Activated naive CD4-positive, alpha-beta T cell treated with anti-CD3 and anti-CD28 coated beads, Interleukin-2, amount 10 ng/mL, durations not matched to agents 7 days and 5 days (primary cell): Measurements from ENCODE around the gene FAM193A.
"Not testable (repeated sequence)": the region's sequence is repeated elsewhere in the genome, so short reads cannot be mapped to it uniquely, and the experiment has no call there.

Experiments used
- CTCF ChIA-PET: fragments of 350-600 bp; sonication (Branson Sonifier 250); formaldehyde crosslinking; loops from one replicate; lab custom pipeline; 2021; ENCODE audit warnings: antibody characterized with exemption; lab: Charles Lee
- DNase-seq: peaks from one replicate; pipeline ENCODE4 v3.0.0-alpha.2; 2020
- H3K27ac Mint-ChIP-seq: one replicate; pipeline ENCODE4 v1.8.0; 2021; ENCODE audit warnings: mild to moderate bottlenecking, moderate library complexity, mixed read lengths
- H3K27me3 Mint-ChIP-seq: one replicate; pipeline ENCODE4 v1.8.0; 2021; ENCODE audit warnings: mild to moderate bottlenecking, mixed read lengths
- H3K36me3 Mint-ChIP-seq: one replicate; pipeline ENCODE4 v1.8.0; 2021; ENCODE audit warnings: mixed read lengths
- H3K4me1 Mint-ChIP-seq: one replicate; pipeline ENCODE4 v1.8.0; 2021; ENCODE audit warnings: mixed read lengths
- H3K4me3 Mint-ChIP-seq: one replicate; pipeline ENCODE4 v1.8.0; 2021; ENCODE audit warnings: mild to moderate bottlenecking, moderate library complexity, mixed read lengths
- H3K9me3 Mint-ChIP-seq: one replicate; pipeline ENCODE4 v1.8.0; 2021; ENCODE audit warnings: mixed read lengths

FAM193A gene

DNA sequence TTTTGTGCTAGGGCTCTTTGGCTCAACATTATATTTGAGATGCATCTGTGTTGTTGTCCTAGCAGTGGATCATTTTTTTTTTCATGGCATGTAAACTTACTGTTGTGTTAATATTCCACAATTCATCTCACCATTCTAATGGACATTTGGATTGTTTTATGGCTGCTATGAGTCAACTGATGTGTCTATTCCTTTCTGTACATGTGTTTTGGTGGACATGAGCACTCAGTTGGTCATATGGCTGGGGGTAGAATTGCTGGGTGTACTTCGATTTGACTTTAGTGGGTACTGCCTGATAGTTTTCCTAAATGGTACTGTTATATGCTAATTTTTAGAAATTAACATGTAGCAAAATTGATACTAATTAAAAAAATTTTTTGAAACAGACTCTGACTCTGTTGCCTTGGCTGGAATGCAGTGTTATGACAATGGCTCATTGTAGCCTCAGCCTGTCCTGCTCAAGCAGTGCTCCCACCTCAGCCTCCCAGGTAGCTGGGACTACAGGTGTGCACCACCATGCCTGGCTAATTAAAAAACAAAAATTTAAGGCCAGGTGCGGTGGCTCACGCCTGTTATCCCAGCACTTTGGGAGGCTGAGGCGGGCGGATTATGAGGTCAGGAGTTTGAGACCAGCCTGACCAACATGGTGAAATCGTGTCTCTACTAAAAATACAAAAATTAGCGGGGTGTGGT lies 9.0 kb downstream of the FAM193A start:
- H3K9me3 Mint-ChIP-seq, result no peaks in the 10 kb centered on the region
- H3K36me3 Mint-ChIP-seq, result peaks cover 8% of the 10 kb centered on the region
- peaks cover 6% of the 10 kb centered on the region for H3K4me1 Mint-ChIP-seq
- no peaks in the 10 kb centered on the region for H3K27me3 Mint-ChIP-seq
- CTCF ChIA-PET, result interaction anchor here (1.0 kb wide), 1 partner anchor 9 kb away, joined by 4 read pairs; the partner anchor contains the start of gene FAM193A
- DNase-seq, result no peak
- no peak overlapping the region for H3K4me3 Mint-ChIP-seq
- no peak overlapping the region for H3K27ac Mint-ChIP-seq

DNA sequence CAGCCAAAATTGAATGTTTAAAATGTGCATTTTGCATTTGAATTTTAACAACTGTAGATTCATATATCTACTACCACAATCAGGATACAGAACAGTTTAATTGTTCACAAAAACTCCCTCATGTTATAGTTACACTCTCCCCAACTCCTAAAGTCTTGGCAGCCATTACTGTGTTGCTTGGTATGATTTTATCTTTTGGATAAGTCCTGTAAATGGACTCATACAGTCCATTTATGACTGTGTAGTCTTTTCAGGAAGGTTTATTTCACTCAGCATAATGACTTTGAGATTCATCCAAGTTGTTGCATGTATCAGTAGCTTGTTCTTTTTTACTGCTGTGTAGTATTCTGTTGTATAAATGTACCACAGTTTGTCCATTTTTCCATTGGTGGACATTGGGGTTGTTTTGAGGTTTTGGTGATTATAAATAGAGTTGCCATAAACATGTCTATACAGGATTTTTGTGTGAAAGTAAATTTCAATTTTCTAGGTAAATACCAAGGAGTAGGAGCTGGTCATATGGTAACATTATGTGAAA lies 9.9 kb downstream of the FAM193A start:
- DNase-seq, result no peak
- H3K27me3 Mint-ChIP-seq, result no peaks in the 10 kb centered on the region
- H3K27ac Mint-ChIP-seq, result no peak overlapping the region
- H3K9me3 Mint-ChIP-seq, result no peaks in the 10 kb centered on the region
- H3K4me1 Mint-ChIP-seq, result peaks cover 6% of the 10 kb centered on the region
- H3K4me3 Mint-ChIP-seq, result no peak overlapping the region
- H3K36me3 Mint-ChIP-seq, result peaks cover 8% of the 10 kb centered on the region
- CTCF ChIA-PET, result interaction anchor here (1.0 kb wide), 1 partner anchor 10 kb away, joined by 4 read pairs; the partner anchor contains the start of gene FAM193A

DNA sequence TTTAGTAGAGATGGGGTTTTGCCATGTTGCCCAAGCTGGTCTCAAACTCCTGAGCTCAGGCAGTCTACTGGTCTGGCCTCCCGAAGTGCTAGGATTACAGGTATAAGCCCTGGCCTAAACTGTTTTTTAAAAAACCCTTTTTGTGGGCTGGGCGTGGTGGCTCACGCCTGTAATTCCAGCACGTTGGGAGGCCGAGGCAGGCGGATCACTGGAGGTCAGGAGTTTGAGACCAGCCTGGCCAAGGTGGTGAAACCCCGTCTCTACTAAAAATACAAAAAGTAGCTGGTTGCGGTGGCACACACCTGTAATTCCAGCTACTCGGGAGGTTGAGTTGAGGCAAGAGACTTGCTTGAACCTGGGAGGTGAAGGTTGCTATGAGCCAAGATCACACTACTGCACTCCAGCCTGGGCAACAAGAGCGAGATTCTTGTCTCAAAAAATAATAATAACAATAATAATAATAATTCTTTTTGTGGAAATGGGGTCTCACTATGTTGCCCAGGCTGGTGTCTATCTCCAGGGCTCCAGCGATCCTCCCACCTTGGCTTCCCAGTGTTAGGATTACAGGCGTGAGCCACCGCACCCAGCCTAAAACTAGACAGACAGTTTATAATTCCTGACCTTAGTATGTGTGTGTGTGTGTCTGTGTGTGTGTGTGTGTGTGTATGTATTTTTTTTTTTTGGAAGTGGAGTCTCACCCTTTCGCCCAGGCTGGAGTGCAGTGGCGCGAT lies 10.7 kb downstream of the FAM193A start:
- H3K36me3 Mint-ChIP-seq, H3K4me1 Mint-ChIP-seq, H3K27me3 Mint-ChIP-seq, H3K4me3 Mint-ChIP-seq, H3K27ac Mint-ChIP-seq, DNase-seq, H3K9me3 Mint-ChIP-seq, CTCF ChIA-PET: not testable (repeated sequence)

DNA sequence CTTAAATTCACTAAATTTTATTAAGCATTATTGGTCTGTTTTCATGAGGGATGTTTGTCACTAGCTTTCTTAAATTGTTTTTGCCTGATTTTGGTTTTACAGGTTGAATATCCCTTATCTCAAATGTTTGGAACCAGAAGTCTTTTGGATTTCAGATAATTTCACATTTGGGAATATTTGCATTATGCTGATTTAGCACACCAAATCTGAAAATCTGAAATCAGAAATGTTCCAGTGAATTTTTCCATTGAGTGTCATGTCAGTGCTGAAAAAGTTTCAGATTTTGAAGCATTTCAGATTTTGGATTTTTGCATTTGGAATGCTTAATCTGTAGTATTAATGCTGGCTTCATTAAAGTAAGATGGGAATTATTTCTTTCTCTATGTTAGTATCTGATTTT lies 14.7 kb downstream of the FAM193A start:
- CTCF ChIA-PET, result no interaction called here
- Mint-ChIP-seq H3K27me3 (no peaks in the 10 kb centered on the region), H3K4me3 (no peak overlapping the region), H3K27ac (no peak overlapping the region), H3K4me1 (no peaks in the 10 kb centered on the region), H3K36me3 (peaks cover 2% of the 10 kb centered on the region), H3K9me3 (no peaks in the 10 kb centered on the region)
- DNase-seq, result no peak

DNA sequence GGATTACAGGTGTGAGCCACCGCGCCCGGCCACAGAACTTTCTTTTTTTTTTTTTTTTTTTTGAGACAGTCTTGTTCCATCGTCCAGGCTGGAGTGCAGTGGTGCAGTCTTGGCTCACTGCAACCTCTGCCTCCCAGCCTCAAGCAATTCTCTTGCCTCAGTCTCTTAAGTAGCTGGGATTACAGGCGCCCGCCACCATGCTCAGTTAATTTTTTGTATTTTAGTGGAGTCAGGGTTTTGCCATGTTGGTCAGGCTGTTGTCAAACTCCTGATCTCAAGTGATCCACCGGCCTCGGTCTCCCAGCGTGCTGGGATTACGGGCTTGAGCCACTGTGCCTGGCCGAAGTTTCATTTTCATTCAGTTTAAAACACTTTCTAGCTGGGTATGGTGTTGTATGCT lies 16.4 kb downstream of the FAM193A start:
- Mint-ChIP-seq H3K9me3 (no peaks in the 10 kb centered on the region), H3K4me3 (no peak overlapping the region), H3K36me3 (no peaks in the 10 kb centered on the region), H3K4me1 (no peaks in the 10 kb centered on the region), H3K27me3 (no peaks in the 10 kb centered on the region), H3K27ac (no peak overlapping the region)
- no peak for DNase-seq
- CTCF ChIA-PET, result no interaction called here

DNA sequence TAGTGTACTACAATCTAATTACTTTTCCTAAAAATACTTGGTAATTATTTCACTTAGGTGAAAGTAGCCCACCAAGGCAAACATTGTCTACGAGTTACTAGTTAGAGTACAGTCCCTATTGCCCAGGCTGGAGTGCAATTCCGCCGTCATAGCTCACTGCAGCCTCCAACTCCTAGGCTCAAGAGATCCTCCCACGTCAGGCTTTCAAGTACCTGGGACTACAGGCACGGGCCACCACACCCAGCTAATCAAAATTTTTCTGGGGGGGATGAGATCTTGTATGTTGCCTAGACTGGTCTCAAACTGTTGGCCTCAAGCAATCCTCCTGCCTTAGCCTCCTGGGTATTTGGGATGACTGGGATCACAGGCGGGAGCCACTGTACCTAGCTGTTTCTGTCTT lies 21.9 kb downstream of the FAM193A start:
- no peak for DNase-seq
- no peaks in the 10 kb centered on the region for H3K27me3 Mint-ChIP-seq
- no peaks in the 10 kb centered on the region for H3K4me1 Mint-ChIP-seq
- no peak overlapping the region for H3K4me3 Mint-ChIP-seq
- CTCF ChIA-PET, result no interaction called here
- no peaks in the 10 kb centered on the region for H3K9me3 Mint-ChIP-seq
- no peak overlapping the region for H3K27ac Mint-ChIP-seq
- H3K36me3 Mint-ChIP-seq, result peaks cover 3% of the 10 kb centered on the region

DNA sequence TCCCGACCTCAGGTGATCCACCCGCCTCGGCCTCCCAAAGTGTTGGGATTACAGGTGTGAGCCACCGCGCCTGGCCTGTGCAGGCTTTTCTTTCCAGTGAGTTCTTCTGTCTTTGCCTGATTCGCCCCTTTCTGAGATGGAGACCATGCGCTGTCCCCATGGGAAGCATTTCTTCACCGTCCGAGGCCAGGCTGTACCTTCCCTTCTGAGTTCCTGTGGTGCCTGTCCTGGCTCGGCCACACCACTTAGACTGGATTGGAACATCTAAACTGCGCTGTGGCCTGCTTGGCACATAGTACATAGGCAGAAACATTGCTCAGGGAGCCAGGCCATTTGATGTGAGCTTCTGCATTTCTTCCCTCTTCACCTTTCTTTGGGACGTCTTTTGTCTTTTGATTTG lies 23.7 kb downstream of the FAM193A start:
- no peaks in the 10 kb centered on the region for H3K9me3 Mint-ChIP-seq
- DNase-seq, result no peak
- no peak overlapping the region for H3K27ac Mint-ChIP-seq
- H3K4me3 Mint-ChIP-seq, result no peak overlapping the region
- CTCF ChIA-PET, result no interaction called here
- H3K36me3 Mint-ChIP-seq, result peaks cover 8% of the 10 kb centered on the region
- H3K27me3 Mint-ChIP-seq, result no peaks in the 10 kb centered on the region
- no peaks in the 10 kb centered on the region for H3K4me1 Mint-ChIP-seq

DNA sequence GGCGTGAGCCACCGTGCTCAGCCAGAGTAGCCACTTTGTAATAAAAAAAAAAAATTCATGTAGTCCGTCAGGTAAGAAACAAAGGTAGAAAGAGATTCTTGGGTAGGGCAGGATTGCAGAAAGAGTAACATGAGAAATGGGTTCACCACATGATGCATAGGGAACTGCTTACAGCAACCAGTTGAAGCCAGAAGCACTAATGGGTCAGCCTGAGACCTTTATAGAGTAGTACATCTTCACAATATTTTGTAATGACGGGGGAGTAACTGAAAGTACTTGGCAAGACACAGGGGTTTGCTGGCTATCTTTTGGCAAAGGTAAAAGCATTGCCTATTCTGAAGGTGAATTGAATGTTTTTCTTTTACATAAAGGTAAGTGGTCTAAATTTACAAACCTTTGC lies 29.1 kb downstream of the FAM193A start:
- Mint-ChIP-seq H3K36me3 (peaks cover 17% of the 10 kb centered on the region), H3K4me3 (no peak overlapping the region), H3K27ac (no peak overlapping the region), H3K27me3 (no peaks in the 10 kb centered on the region), H3K4me1 (peaks cover 23% of the 10 kb centered on the region), H3K9me3 (no peaks in the 10 kb centered on the region)
- CTCF ChIA-PET, result no interaction called here
- DNase-seq, result no peak

DNA sequence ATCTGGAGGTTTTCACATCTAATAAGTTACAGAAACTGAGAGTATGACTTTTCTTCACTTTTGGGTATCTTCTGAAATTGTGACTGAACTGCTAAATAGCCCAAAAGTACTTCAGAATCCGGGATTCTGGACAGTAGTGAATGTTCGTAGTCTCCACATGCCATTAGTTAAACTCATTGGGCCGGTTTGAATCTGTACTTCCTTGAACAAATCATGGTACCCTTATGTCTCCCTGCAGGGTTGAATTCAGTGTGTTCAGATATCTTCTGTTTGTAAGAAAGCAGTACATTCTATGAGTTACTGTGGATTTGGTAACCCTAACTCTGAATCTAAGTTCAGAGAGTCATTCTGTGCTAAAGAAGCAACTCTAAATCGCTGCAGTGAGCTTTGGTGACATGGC lies 33.6 kb downstream of the FAM193A start:
- H3K27ac Mint-ChIP-seq, result peak overlapping the region; percentile 74

DNA sequence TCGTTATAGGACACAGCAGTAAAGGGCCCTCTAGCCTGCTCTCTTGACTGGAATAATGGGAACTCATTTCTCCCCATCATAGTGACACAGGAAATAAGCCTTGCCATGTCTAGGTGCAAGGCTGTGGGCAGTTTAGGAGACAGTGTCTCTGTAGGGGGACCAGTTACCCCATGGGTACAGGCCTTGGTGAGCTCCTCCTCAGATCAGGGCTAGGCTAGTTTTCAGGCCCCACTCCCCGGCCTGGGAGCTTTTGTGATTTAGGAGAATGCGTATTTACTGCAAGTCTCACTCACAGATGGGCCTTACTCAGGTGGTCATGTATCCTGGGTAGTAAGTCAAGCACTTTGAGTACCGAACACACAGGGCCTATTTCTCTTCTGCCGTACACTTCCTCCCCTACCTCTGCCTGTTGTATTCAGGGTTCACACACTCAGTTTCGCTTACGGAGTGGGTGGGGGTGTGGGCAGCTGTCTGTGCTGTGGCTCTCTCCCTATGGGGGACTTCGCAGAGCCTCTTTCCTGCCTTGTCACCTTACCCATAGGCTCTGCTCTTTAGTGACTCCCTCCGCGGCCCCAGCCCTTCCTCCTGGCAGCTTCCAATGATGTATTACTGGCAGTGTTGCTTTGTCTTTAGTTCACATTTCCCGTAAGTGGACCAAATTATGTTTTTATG lies 34.2 kb downstream of the FAM193A start:
- Mint-ChIP-seq H3K4me3 (no peak overlapping the region), H3K36me3 (peaks cover 11% of the 10 kb centered on the region), H3K9me3 (no peaks in the 10 kb centered on the region), H3K27ac (peak overlapping the region; percentile 74), H3K27me3 (no peaks in the 10 kb centered on the region), H3K4me1 (peaks cover 36% of the 10 kb centered on the region)
- peak; percentile 75 for DNase-seq
- CTCF ChIA-PET, result no interaction called here

More for the DNA sequence above, 33.6 kb downstream of the FAM193A start:
- Mint-ChIP-seq H3K4me3 (no peak overlapping the region), H3K27me3 (no peaks in the 10 kb centered on the region), H3K36me3 (peaks cover 13% of the 10 kb centered on the region), H3K4me1 (peaks cover 36% of the 10 kb centered on the region), H3K9me3 (no peaks in the 10 kb centered on the region)
- DNase-seq, result no peak
- CTCF ChIA-PET, result no interaction called here

DNA sequence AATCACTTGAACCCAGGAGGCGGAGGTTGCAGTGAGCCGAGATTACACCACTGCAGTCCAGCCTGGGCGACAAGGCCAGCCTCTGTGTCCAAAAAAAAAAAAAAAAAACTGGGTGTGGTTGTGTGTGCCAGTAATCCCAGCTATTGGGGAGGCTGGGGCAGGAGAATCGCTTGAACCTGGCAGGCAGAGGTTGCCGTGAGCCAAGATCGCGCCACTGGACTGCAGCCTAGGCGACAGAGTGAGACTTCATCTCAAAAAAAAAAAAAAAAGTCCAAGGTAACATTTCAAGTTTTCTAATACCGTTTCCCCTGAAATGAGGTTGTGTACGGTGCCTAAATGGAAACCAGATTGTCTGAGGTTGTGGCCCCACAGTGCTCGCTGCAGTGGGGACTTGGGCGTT lies 35.6 kb downstream of the FAM193A start:
- peaks cover 36% of the 10 kb centered on the region for H3K4me1 Mint-ChIP-seq
- H3K27ac Mint-ChIP-seq, result no peak overlapping the region
- no peak for DNase-seq
- H3K9me3 Mint-ChIP-seq, result no peaks in the 10 kb centered on the region
- CTCF ChIA-PET, result interaction anchor here (0.6 kb wide), 1 partner anchor 180 kb away, joined by 4 read pairs; no protein-coding TSS in a partner anchor
- H3K36me3 Mint-ChIP-seq, result peaks cover 10% of the 10 kb centered on the region
- no peaks in the 10 kb centered on the region for H3K27me3 Mint-ChIP-seq
- H3K4me3 Mint-ChIP-seq, result no peak overlapping the region

DNA sequence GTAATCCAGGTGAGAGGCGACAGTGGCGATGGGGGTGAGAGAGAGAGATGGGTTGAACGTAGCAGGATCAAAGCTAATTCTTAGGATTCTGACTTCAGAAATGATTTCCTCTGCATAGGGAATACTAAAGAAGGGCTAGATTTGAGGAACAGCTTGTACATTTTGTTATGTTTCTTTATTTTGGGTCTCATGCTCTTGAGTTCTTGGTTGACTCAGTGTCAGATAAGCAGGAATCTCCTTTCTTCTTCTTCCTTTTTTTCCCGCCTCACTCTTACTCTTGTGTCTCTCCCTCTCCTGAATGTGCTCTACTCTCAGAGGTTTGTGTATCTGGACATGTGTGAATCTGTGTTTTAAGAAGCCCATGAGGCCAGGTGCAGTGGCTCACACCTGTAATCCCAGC lies 36.4 kb downstream of the FAM193A start:
- H3K4me3 Mint-ChIP-seq, result no peak overlapping the region
- DNase-seq, result no peak

DNA sequence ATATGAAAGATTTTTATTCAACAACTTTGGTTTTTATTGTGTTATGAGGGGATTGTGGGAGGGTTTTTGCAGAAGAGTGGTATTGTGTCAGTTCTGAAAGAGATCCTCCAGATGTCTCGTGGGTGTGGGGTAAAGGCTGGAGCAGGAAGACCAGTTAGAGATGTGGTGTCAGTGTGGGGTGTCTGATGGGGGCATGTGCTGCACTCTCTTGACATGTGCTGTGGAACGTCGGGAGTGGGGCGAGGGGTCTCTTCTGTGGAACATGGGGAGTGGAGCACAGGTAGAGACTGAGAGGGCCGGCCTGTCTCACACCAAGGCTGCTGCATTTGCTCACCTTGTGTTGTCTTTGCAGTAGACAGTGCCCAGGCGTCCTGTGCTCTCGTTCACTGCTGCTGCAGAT lies 37.6 kb downstream of the FAM193A start:
- peaks cover 2% of the 10 kb centered on the region for H3K9me3 Mint-ChIP-seq
- DNase-seq, result no peak
- CTCF ChIA-PET, result no interaction called here
- H3K27ac Mint-ChIP-seq, result no peak overlapping the region
- H3K4me3 Mint-ChIP-seq, result no peak overlapping the region
- no peaks in the 10 kb centered on the region for H3K27me3 Mint-ChIP-seq
- H3K36me3 Mint-ChIP-seq, result peaks cover 9% of the 10 kb centered on the region
- H3K4me1 Mint-ChIP-seq, result peaks cover 28% of the 10 kb centered on the region

More for the DNA sequence above, 36.4 kb downstream of the FAM193A start:
- CTCF ChIA-PET, result no interaction called here
- no peaks in the 10 kb centered on the region for H3K27me3 Mint-ChIP-seq
- peaks cover 33% of the 10 kb centered on the region for H3K4me1 Mint-ChIP-seq
- peaks cover 8% of the 10 kb centered on the region for H3K36me3 Mint-ChIP-seq
- no peaks in the 10 kb centered on the region for H3K9me3 Mint-ChIP-seq
- H3K27ac Mint-ChIP-seq, result no peak overlapping the region

DNA sequence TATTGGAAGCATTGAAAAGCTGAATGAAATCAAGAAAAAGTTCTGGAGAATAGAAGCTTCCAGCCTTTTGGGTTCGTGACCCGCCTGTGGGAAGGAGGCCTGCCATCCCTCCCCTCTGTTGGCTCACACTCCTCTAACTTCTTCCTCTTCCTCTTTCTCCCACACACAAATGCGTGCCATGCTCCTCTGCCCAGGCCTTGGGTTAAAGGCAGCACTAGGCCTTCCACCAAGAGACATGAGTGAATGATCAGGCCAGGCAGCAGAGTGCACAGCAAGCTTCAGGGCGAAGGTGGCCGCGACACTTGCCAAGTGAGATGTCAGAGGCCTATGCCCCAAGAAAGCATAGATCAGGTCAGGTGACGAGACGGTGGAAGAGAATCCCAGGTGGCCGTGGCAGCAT lies 38.4 kb downstream of the FAM193A start:
- peaks cover 20% of the 10 kb centered on the region for H3K4me1 Mint-ChIP-seq

More for the DNA sequence above, 38.4 kb downstream of the FAM193A start:
- Mint-ChIP-seq H3K4me3 (no peak overlapping the region), H3K36me3 (peaks cover 11% of the 10 kb centered on the region), H3K27ac (no peak overlapping the region), H3K9me3 (peaks cover 4% of the 10 kb centered on the region), H3K27me3 (no peaks in the 10 kb centered on the region)
- no peak for DNase-seq
- CTCF ChIA-PET, result no interaction called here
